ENCODE measurements around the gene ELP4.

ELP4 gene

GRCh38 chr11:31803813-31804311, 294.3 kb downstream of the ELP4 start:
- DNase-seq (ENCODE audit: low read depth) = no peak
- TF ChIP-seq CTCF (conservative IDR thresholded peaks at IDR 0.05; ENCODE audit: control insufficient read depth, insufficient read depth, low read depth, low read length) = no peak
- no peak overlapping the region for H3K4me3 ChIP-seq (ENCODE audit: control insufficient read depth, low read depth, low read length)

- no peak for TF ChIP-seq CTCF (conservative IDR thresholded peaks at IDR 0.05; ENCODE audit: control insufficient read depth, insufficient read depth, low read depth, low read length)
- DNase-seq (ENCODE audit: low read depth) = no peak
- no peak overlapping the region for H3K4me3 ChIP-seq (ENCODE audit: control insufficient read depth, low read depth, low read length)
Measured at GRCh38 chr11:31804312-31805036, 294.9 kb downstream of the ELP4 start.

GRCh38 chr11:31805037-31805628, 295.6 kb downstream of the ELP4 start:
- no peak for DNase-seq (ENCODE audit: low read depth)
- TF ChIP-seq CTCF (conservative IDR thresholded peaks at IDR 0.05; ENCODE audit: control insufficient read depth, insufficient read depth, low read depth, low read length) = no peak
- no peak overlapping the region for H3K4me3 ChIP-seq (ENCODE audit: control insufficient read depth, low read depth, low read length)

GRCh38 chr11:31805629-31806185, 296.1 kb downstream of the ELP4 start:
- TF ChIP-seq CTCF (conservative IDR thresholded peaks at IDR 0.05; ENCODE audit: control insufficient read depth, insufficient read depth, low read depth, low read length) = no peak
- no peak overlapping the region for H3K4me3 ChIP-seq (ENCODE audit: control insufficient read depth, low read depth, low read length)
- no peak for DNase-seq (ENCODE audit: low read depth)

- DNase-seq (ENCODE audit: low read depth) = no peak
- no peak overlapping the region for H3K4me3 ChIP-seq (ENCODE audit: control insufficient read depth, low read depth, low read length)
- TF ChIP-seq CTCF (conservative IDR thresholded peaks at IDR 0.05; ENCODE audit: control insufficient read depth, insufficient read depth, low read depth, low read length) = no peak
Measured at GRCh38 chr11:31806186-31806927, 296.8 kb downstream of the ELP4 start.

GRCh38 chr11:31806928-31807798, 297.6 kb downstream of the ELP4 start:
- DNase-seq (ENCODE audit: low read depth) = no peak
- TF ChIP-seq CTCF (conservative IDR thresholded peaks at IDR 0.05; ENCODE audit: control insufficient read depth, insufficient read depth, low read depth, low read length) = no peak
- no peak overlapping the region for H3K4me3 ChIP-seq (ENCODE audit: control insufficient read depth, low read depth, low read length)
